ENCODE results near the gene PGAM5. TPM values are rescaled to one million over a fixed set of nuclear protein-coding genes. Genes with fewer than 3 reads are reported as not detected.

Gene PGAM5
- total RNA-seq, 4 donors from 2014 or later, result 21.6 to 45.8 (median 26.0) TPM

DNA sequence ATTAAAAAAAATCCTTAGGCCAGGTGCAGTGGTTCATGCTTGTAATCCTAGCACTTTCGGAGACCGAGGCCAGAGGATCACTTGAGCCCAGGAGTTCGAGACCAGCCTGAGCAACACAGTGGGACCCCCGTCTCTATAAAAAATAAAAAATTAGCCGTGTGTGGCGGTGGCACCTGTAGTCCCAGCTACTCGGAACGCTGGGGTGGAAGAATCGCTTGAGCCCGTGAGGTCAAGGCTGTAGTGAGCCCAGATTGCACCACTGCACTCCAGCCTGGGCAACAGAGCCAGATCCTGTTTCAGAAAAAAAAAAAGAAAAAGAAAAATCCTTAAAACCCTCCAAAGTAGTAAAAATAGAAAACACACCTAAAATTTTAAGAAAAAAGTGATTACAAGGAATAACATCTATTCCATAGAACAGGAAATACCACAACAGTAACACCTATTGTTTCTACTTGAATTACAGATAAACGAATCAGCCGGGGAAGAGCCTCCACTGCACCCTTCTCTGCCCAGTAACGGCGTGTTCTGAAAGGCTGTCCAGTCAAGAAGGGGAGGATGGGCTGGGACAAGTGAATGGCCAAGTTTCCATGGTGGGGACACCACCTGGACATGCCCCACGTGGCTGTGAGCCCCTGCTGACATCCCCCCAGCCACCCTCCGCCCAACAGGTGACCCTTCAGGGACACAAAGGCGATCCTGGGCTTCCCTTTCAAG is 41.3 kb upstream of the PGAM5 start:
- no peaks in the 10 kb centered on the region for H3K9me3 ChIP-seq
- 88 to 90% methylated on average over 17 of the region's 17 CpGs for WGBS, 2 donors
- TF ChIP-seq, protein P1, sequence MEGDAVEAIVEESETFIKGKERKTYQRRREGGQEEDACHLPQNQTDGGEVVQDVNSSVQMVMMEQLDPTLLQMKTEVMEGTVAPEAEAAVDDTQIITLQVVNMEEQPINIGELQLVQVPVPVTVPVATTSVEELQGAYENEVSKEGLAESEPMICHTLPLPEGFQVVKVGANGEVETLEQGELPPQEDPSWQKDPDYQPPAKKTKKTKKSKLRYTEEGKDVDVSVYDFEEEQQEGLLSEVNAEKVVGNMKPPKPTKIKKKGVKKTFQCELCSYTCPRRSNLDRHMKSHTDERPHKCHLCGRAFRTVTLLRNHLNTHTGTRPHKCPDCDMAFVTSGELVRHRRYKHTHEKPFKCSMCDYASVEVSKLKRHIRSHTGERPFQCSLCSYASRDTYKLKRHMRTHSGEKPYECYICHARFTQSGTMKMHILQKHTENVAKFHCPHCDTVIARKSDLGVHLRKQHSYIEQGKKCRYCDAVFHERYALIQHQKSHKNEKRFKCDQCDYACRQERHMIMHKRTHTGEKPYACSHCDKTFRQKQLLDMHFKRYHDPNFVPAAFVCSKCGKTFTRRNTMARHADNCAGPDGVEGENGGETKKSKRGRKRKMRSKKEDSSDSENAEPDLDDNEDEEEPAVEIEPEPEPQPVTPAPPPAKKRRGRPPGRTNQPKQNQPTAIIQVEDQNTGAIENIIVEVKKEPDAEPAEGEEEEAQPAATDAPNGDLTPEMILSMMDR (IDR thresholded peaks at IDR 0.05), result no peak
- no peak for TF ChIP-seq POLR2A (IDR thresholded peaks at IDR 0.05)
- no peak overlapping the region for H3K27ac ChIP-seq
- peaks cover 18 to 24% of the 10 kb centered on the region in 2 donors for H3K36me3 ChIP-seq
- no peak overlapping the region for H3K4me3 ChIP-seq (replicated peaks in 1 of 3)
- intact Hi-C loops (cut with DNase I), result no loop called here
- no peaks in the 10 kb centered on the region for H3K27me3 ChIP-seq
- no peaks in the 10 kb centered on the region for H3K4me1 ChIP-seq
- no peak for DNase-seq

DNA sequence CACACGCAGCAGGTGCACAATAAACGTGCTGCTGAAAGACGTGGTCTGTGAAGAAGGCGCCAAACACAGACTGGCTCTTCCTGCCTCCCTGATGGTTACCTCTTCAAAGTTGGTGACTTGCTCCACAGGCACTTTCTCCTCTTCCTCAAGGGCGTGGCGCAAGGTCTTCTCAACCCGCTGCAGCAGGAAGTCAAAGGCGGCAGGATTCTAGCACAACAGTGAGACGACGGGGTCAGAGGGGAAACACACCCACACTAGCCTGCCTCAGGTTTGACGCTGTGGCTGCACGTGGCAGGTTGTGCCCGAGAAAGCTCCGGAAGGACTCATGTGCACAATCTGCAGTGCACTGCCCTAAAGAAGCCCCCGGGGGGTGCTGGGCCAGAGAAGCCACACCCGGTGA is 38.5 kb upstream of the PGAM5 start:
- intact Hi-C loops (cut with DNase I), result no loop called here
- TF ChIP-seq, protein P1 (IDR thresholded peaks at IDR 0.05), result no peak
- TF ChIP-seq POLR2A (IDR thresholded peaks at IDR 0.05), result no peak
- Histone ChIP-seq H3K36me3 (peaks cover 24 to 35% of the 10 kb centered on the region in 2 donors), H3K4me3 (replicated peaks in 1 of 3) (no peak overlapping the region), H3K27ac (no peak overlapping the region), H3K27me3 (no peaks in the 10 kb centered on the region), H3K9me3 (no peaks in the 10 kb centered on the region), H3K4me1 (no peaks in the 10 kb centered on the region)
- no peak for DNase-seq
- WGBS, 2 donors, result 87 to 89% methylated on average over 15 of the region's 16 CpGs

DNA sequence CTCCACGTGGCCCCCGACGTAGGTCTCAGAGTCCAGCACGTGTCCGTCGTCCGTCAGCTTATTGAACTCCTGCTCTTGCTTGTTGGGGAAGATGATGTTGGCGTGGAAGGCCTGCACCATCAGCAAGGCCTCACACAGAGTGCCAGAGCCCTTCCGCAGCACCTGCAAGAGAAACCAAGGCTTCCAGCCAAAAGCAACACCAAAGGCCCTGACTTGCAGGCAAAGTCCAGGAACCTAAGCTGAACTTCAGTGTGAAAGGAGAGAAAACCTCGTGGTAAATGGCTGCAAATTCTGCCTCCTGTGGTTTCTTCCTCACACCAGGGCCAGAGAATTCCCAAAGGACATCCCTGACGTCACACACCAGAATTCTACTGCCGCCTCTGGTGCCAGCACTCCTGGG is 38.0 kb upstream of the PGAM5 start:
- no peaks in the 10 kb centered on the region for H3K4me1 ChIP-seq
- intact Hi-C loops (cut with DNase I), result no loop called here
- H3K4me3 ChIP-seq (replicated peaks in 1 of 3), result no peak overlapping the region
- H3K27me3 ChIP-seq, result no peaks in the 10 kb centered on the region
- WGBS, 2 donors, result 89 to 90% methylated on average over 11 to 12 of the region's 12 CpGs
- H3K27ac ChIP-seq, result no peak overlapping the region
- no peaks in the 10 kb centered on the region for H3K9me3 ChIP-seq
- TF ChIP-seq POLR2A (IDR thresholded peaks at IDR 0.05), result no peak
- TF ChIP-seq, protein P1 (IDR thresholded peaks at IDR 0.05), result no peak
- DNase-seq, result no peak
- H3K36me3 ChIP-seq, result peaks cover 20 to 35% of the 10 kb centered on the region in 2 donors

DNA sequence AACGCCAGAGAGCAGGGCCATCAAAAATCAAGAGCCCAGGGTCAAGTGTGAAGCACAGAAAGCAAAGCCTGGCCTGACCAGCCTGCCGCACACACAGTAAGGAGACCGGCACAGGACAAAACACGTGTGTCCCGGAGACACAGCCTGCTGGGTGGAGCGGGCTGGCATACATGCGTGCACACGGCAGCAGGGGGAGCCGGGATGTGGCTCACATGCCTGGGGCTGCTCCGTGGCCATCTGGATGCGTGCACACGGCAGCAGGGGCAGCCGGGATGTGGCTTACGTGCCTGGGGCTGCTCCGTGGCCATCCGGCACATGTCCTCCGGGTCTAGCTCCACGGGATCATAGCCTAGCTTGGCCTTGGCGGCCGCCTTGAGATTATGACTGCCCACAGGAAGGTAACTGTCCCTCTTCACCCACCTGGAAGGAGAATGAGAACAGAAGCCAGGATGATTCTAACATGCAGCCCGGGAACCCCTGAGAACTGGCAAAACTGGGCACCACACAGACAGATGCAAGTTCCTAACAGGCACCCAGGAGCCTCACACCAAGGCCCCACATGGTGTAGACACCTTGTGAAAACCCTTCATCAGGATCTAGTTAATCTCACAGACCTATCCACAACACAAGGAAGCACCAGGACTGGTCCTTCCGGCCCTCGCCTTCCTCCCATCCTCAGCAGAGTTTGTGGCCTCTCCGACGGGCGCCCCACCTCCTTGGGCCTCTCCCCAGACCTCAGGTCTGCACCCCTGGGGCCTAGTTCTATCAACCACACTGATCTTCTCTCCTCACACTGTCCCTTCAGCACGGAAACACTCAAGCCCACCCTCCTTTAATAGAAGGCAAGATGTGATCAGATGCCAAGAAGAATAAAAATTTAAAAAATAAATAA is 37.1 kb upstream of the PGAM5 start:
- peaks cover 12 to 27% of the 10 kb centered on the region in 2 donors for H3K36me3 ChIP-seq
- TF ChIP-seq POLR2A (IDR thresholded peaks at IDR 0.05), result no peak
- TF ChIP-seq, protein P1 (IDR thresholded peaks at IDR 0.05), result no peak
- no peak for DNase-seq

DNA sequence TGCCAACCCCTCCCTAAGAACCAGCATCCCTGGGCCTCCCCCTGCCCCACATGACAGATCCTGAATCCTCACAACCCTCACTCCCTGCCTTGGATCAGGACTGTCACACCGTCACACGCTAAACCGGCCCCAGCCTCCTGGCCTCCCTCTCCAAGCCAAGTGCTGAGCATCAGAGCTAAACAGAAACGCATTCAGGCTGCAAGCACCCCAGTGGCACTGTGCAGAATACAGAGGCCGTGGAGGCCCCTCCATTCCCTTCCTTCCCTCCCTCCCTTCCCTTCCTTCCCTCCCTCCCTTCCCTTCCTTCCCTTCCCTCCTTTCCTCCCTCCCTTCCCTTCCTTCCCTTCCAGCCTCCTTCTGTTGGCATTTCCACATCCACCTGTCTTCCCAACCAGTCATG is 36.1 kb upstream of the PGAM5 start:
- H3K4me3 ChIP-seq (replicated peaks in 1 of 3), result no peak overlapping the region

More for the DNA sequence above, 37.1 kb upstream of the PGAM5 start:
- Histone ChIP-seq H3K27ac (no peak overlapping the region), H3K9me3 (no peaks in the 10 kb centered on the region), H3K4me1 (no peaks in the 10 kb centered on the region), H3K4me3 (replicated peaks in 1 of 3) (no peak overlapping the region), H3K27me3 (no peaks in the 10 kb centered on the region)
- 91 to 94% methylated on average over 23 to 27 of the region's 27 CpGs for WGBS, 2 donors
- intact Hi-C loops (cut with DNase I), result no loop called here

More for the DNA sequence above, 36.1 kb upstream of the PGAM5 start:
- TF ChIP-seq POLR2A (IDR thresholded peaks at IDR 0.05), result no peak
- TF ChIP-seq, protein P1 (IDR thresholded peaks at IDR 0.05), result no peak
- no peaks in the 10 kb centered on the region for H3K4me1 ChIP-seq
- intact Hi-C loops (cut with DNase I), result no loop called here
- peaks cover 11 to 26% of the 10 kb centered on the region in 2 donors for H3K36me3 ChIP-seq
- no peak overlapping the region for H3K27ac ChIP-seq
- 93 to 97% methylated on average over 5 of the region's 5 CpGs for WGBS, 2 donors
- no peak for DNase-seq
- H3K9me3 ChIP-seq, result no peaks in the 10 kb centered on the region
- no peaks in the 10 kb centered on the region for H3K27me3 ChIP-seq

Measured in thyroid gland (tissue), 4 donors.